NCI-H187 (cell line): ENCODE results near the gene HLA-DMA.

Experiments
- DNase-seq, 2 experiments: peaks; one replicate each; lab custom pipeline; 2025; lab: John Stamatoyannopoulos, UW

HLA-DMA gene

GRCh38 chr6:32932132-32932868, 20.6 kb downstream of the HLA-DMA start:
- no peak for DNase-seq

- no peak for DNase-seq
Observed at GRCh38 chr6:32931211-32931610, 21.7 kb downstream of the HLA-DMA start.

- DNase-seq, result no peak
Observed at GRCh38 chr6:32922083-32922482, 30.8 kb downstream of the HLA-DMA start.

GRCh38 chr6:32920715-32921114, 32.2 kb downstream of the HLA-DMA start:
- DNase-seq, result no peak

GRCh38 chr6:32912951-32913350, 39.9 kb downstream of the HLA-DMA start:
- DNase-seq, result no peak

- DNase-seq, result no peak
Observed at GRCh38 chr6:32908897-32909296, 44.0 kb downstream of the HLA-DMA start.

- no peak for DNase-seq
Observed at GRCh38 chr6:32906539-32906938, 46.4 kb downstream of the HLA-DMA start.

GRCh38 chr6:32905078-32905477, 47.8 kb downstream of the HLA-DMA start:
- no peak for DNase-seq

GRCh38 chr6:32903952-32904351, 48.9 kb downstream of the HLA-DMA start:
- DNase-seq, result no peak
